Nephron (organoid): ENCODE results near the gene GRAMD1B.

ENCODE experiments used
- H3K27ac Mint-ChIP-seq, 3 experiments: 2 replicates each; pipeline ENCODE4 v1.8.0; 2020; ENCODE audit warnings: mixed read lengths in 3 of 3, mild to moderate bottlenecking in 2 of 3, moderate library complexity in 1 of 3
- H3K27me3 Mint-ChIP-seq: 2 replicates; pipeline ENCODE4 v1.8.0; 2021; ENCODE audit warnings: low read depth, mild to moderate bottlenecking, moderate library complexity, mixed read lengths
- H3K36me3 Mint-ChIP-seq: 2 replicates; pipeline ENCODE4 v1.8.0; 2020; ENCODE audit warnings: low read depth, mixed read lengths
- H3K4me1 Mint-ChIP-seq: 2 replicates; pipeline ENCODE4 v1.8.0; 2020; ENCODE audit warnings: mixed read lengths
- H3K4me3 Mint-ChIP-seq, 3 experiments: 2 replicates each; pipeline ENCODE4 v1.8.0; 2020; ENCODE audit warnings: mild to moderate bottlenecking in 3 of 3, mixed read lengths in 3 of 3, moderate library complexity in 2 of 3
- H3K9me3 Mint-ChIP-seq: 2 replicates; pipeline ENCODE4 v1.8.0; 2020; ENCODE audit warnings: mixed read lengths
- CTCF ChIP-seq, 3 experiments: fragments of 200-600 bp; sonication (generic); IDR thresholded peaks; one replicate each; pipeline ENCODE4 v1.5.0; 2021; ENCODE audit warnings: antibody characterized with exemption in 3 of 3; ENCODE audit not compliant: unreplicated experiment in 3 of 3

GRAMD1B gene

GRCh38 chr11:123386796-123387510, 43.1 kb upstream of the GRAMD1B start:
- H3K4me3 Mint-ChIP-seq: no peak overlapping the region
- no peaks in the 10 kb centered on the region for H3K9me3 Mint-ChIP-seq
- H3K27me3 Mint-ChIP-seq: peaks cover 7% of the 10 kb centered on the region

GRCh38 chr11:123388640-123389039, 41.4 kb upstream of the GRAMD1B start:
- H3K9me3 Mint-ChIP-seq: no peaks in the 10 kb centered on the region
- no peak overlapping the region for H3K4me3 Mint-ChIP-seq
- H3K27ac Mint-ChIP-seq: no peak overlapping the region
- peaks cover 7% of the 10 kb centered on the region for H3K4me1 Mint-ChIP-seq
- no peak for TF ChIP-seq CTCF (IDR thresholded peaks at IDR 0.05; ENCODE audit: unreplicated experiment in 3 of 3)
- H3K27me3 Mint-ChIP-seq: peaks cover 7% of the 10 kb centered on the region
- H3K36me3 Mint-ChIP-seq: no peaks in the 10 kb centered on the region

More at GRCh38 chr11:123386796-123387510, 43.1 kb upstream of the GRAMD1B start:
- Mint-ChIP-seq H3K4me1 (peaks cover 7% of the 10 kb centered on the region), H3K27ac (no peak overlapping the region), H3K36me3 (no peaks in the 10 kb centered on the region)
- TF ChIP-seq CTCF (IDR thresholded peaks at IDR 0.05; ENCODE audit: unreplicated experiment in 3 of 3): no peak

GRCh38 chr11:123390146-123390545, 39.9 kb upstream of the GRAMD1B start:
- no peak overlapping the region for H3K4me3 Mint-ChIP-seq
- no peak for TF ChIP-seq CTCF (IDR thresholded peaks at IDR 0.05; ENCODE audit: unreplicated experiment in 3 of 3)
- no peaks in the 10 kb centered on the region for H3K9me3 Mint-ChIP-seq
- H3K27ac Mint-ChIP-seq: no peak overlapping the region
- H3K27me3 Mint-ChIP-seq: peaks cover 7% of the 10 kb centered on the region
- H3K36me3 Mint-ChIP-seq: no peaks in the 10 kb centered on the region
- H3K4me1 Mint-ChIP-seq: peaks cover 7% of the 10 kb centered on the region

GRCh38 chr11:123391646-123392348, 38.3 kb upstream of the GRAMD1B start:
- H3K27me3 Mint-ChIP-seq: peaks cover 7% of the 10 kb centered on the region
- no peak for TF ChIP-seq CTCF (IDR thresholded peaks at IDR 0.05; ENCODE audit: unreplicated experiment in 3 of 3)
- no peaks in the 10 kb centered on the region for H3K36me3 Mint-ChIP-seq
- H3K9me3 Mint-ChIP-seq: no peaks in the 10 kb centered on the region
- H3K4me3 Mint-ChIP-seq: no peak overlapping the region
- H3K4me1 Mint-ChIP-seq: peaks cover 7% of the 10 kb centered on the region
- H3K27ac Mint-ChIP-seq: no peak overlapping the region

GRCh38 chr11:123392431-123392830, 37.6 kb upstream of the GRAMD1B start:
- no peaks in the 10 kb centered on the region for H3K36me3 Mint-ChIP-seq
- H3K27me3 Mint-ChIP-seq: peaks cover 7% of the 10 kb centered on the region
- peaks cover 7% of the 10 kb centered on the region for H3K4me1 Mint-ChIP-seq
- H3K27ac Mint-ChIP-seq: no peak overlapping the region
- no peak for TF ChIP-seq CTCF (IDR thresholded peaks at IDR 0.05; ENCODE audit: unreplicated experiment in 3 of 3)
- no peaks in the 10 kb centered on the region for H3K9me3 Mint-ChIP-seq
- no peak overlapping the region for H3K4me3 Mint-ChIP-seq
